Fibroblast of lung (primary cell): ENCODE data around the gene CDHR2. TPM values are rescaled to one million over a fixed set of nuclear protein-coding genes. Genes with fewer than 3 reads are reported as not detected.

Experiments
- DNase-seq, 2 donors: peaks; one replicate each; pipeline versions ENCODE4 v3.0.0 to v3.0.0-alpha.2; 2010; ENCODE audit warnings: low read depth in 2 of 2
- H2AFZ ChIP-seq: 2 replicates; pipeline ENCODE4 v1.5.1; 2012; ENCODE audit warnings: low read length, control low read depth, inconsistent platforms
- H3K27ac ChIP-seq: 2 replicates; pipeline ENCODE4 v1.5.1; 2011; ENCODE audit warnings: low read length, control low read depth; ENCODE audit not compliant: insufficient read depth
- H3K27me3 ChIP-seq: 2 replicates; pipeline ENCODE4 v1.5.1; 2011; ENCODE audit warnings: mild to moderate bottlenecking, low read length; ENCODE audit not compliant: control insufficient read depth, insufficient read depth
- H3K36me3 ChIP-seq: 2 replicates; pipeline ENCODE4 v1.5.1; 2011; ENCODE audit warnings: low read length; ENCODE audit not compliant: control insufficient read depth, insufficient read depth
- H3K4me1 ChIP-seq: 2 replicates; pipeline ENCODE4 v1.5.1; 2011; ENCODE audit warnings: low read length; ENCODE audit not compliant: control insufficient read depth, insufficient read depth; ENCODE audit errors: extremely low read depth
- H3K4me2 ChIP-seq: 2 replicates; pipeline ENCODE4 v1.5.1; 2011; ENCODE audit warnings: low read length, control low read depth; ENCODE audit not compliant: insufficient read depth; ENCODE audit errors: extremely low read depth
- H3K4me3 ChIP-seq, 4 experiments: fragments of 200-600 bp in 1 of 4; sonication (generic) in 1 of 4; replicated peaks in 1 of 4; 2 replicates each; pipeline ENCODE4 v1.5.1; 2011 to 2016; ENCODE audit warnings: low read length in 4 of 4, low read depth in 3 of 4, mild to moderate bottlenecking in 3 of 4, control low read depth in 2 of 4, inconsistent platforms in 1 of 4, mixed read lengths in 1 of 4; ENCODE audit not compliant: insufficient read depth in 1 of 4; ENCODE audit errors: control extremely low read depth in 1 of 4
- H3K79me2 ChIP-seq: 2 replicates; pipeline ENCODE4 v1.5.1; 2012; ENCODE audit warnings: mild to moderate bottlenecking, low read length, inconsistent platforms; ENCODE audit not compliant: control insufficient read depth, insufficient read depth
- H3K9ac ChIP-seq: 2 replicates; pipeline ENCODE4 v1.5.1; 2011; ENCODE audit warnings: mild to moderate bottlenecking, low read length, control low read depth; ENCODE audit not compliant: insufficient read depth
- H3K9me3 ChIP-seq: 2 replicates; pipeline ENCODE4 v1.5.1; 2012; ENCODE audit warnings: low read depth, low read length; ENCODE audit not compliant: control insufficient read depth, insufficient read depth
- H4K20me1 ChIP-seq: 2 replicates; pipeline ENCODE4 v1.5.1; 2011; ENCODE audit warnings: low read length; ENCODE audit not compliant: control insufficient read depth, insufficient read depth; ENCODE audit errors: extremely low read depth
- CTCF ChIP-seq, 2 donors: IDR thresholded peaks in 1 of 2; conservative IDR thresholded peaks in 1 of 2; 1 replicate in 1 of 2; 2 replicates in 1 of 2; pipeline ENCODE4 v1.5.1; 2011 to 2012; ENCODE audit warnings: low read length in 2 of 2, control low read depth in 1 of 2, inconsistent platforms in 1 of 2, low read depth in 1 of 2, mild to moderate bottlenecking in 1 of 2
- EZH2 ChIP-seq: IDR thresholded peaks from 2 replicates; pipeline ENCODE4 v1.5.1; 2012; ENCODE audit warnings: low read length, control low read depth, mild to moderate bottlenecking; ENCODE audit errors: missing control alignments
- polyA plus RNA-seq, 2 donors: library from polyadenylated mRNA; depleted of rRNA in 1 of 2; stranded (reverse) in 1 of 2; unstranded in 1 of 2; fragments of >200 nt; gene quantifications; 2 replicates each; pipeline ENCODE4 v1.2.1, GENCODE V29; 2011 to 2012; ENCODE audit warnings: missing spikeins in 1 of 2
- total RNA-seq: library from RNA; depleted of rRNA; stranded (reverse); fragments of >200 nt; gene quantifications from 2 replicates; pipeline ENCODE4 v1.2.1, GENCODE V29; 2014

CDHR2 gene
- total and polyA plus RNA-seq, 2 donors (not counting 1 experiment from before 2014, with no cell fraction given) = under 0.01 TPM; not detected in 1

- TF ChIP-seq CTCF (conservative IDR thresholded peaks at IDR 0.05 in 1 of 2, IDR thresholded peaks at IDR 0.05 in 1 of 2; ENCODE audit: low read depth in 1 of 2, low read length in 2 of 2) (no peak), EZH2 (no peak)
- Histone ChIP-seq H3K27me3 (peaks cover 27% of the 10 kb centered on the region), H3K4me2 (peak overlapping the region; percentile 74)
These were observed 80.2 kb downstream of the CDHR2 start for GRCh38 chr5:176629317-176629852.

GRCh38 chr5:176629853-176630680, 80.9 kb downstream of the CDHR2 start, which contains the start of the genes EIF4E1B and SNCB:
EIF4E1B (plus strand) TSS chr5:176630675; CDS start chr5:176642788, 12,113 bp downstream.
SNCB (minus strand) TSS chr5:176630534; CDS start chr5:176629654, 880 bp downstream.
- Histone ChIP-seq H3K4me2 (peak within 1 kb of the TSS; percentile 74), H3K27me3 (peaks cover 27% of the 10 kb centered on the region), H3K27ac (no peak within 1 kb of the TSS), H4K20me1 (no peaks in the 10 kb centered on the region), H3K36me3 (no peaks in the 10 kb centered on the region), H3K9ac (no peak within 1 kb of the TSS), H2AFZ (no peak within 1 kb of the TSS), H3K9me3 (no peaks in the 10 kb centered on the region), H3K4me1 (peaks cover 3% of the 10 kb centered on the region), H3K79me2 (no peaks in the 10 kb centered on the region), H3K4me3 (peak within 1 kb of the TSS; percentile 19 to 53 (median 40))
- no peak for TF ChIP-seq CTCF (conservative IDR thresholded peaks at IDR 0.05 in 1 of 2, IDR thresholded peaks at IDR 0.05 in 1 of 2; ENCODE audit: low read depth in 1 of 2, low read length in 2 of 2)
- peak; percentile 94 for TF ChIP-seq EZH2
- DNase-seq = peak; percentile 30 to 50

More at GRCh38 chr5:176629317-176629852, 80.2 kb downstream of the CDHR2 start:
- Histone ChIP-seq H3K4me1 (peaks cover 3% of the 10 kb centered on the region), H4K20me1 (no peaks in the 10 kb centered on the region), H2AFZ (no peak overlapping the region), H3K27ac (no peak overlapping the region), H3K9me3 (no peaks in the 10 kb centered on the region), H3K79me2 (no peaks in the 10 kb centered on the region), H3K9ac (no peak overlapping the region), H3K36me3 (no peaks in the 10 kb centered on the region), H3K4me3 (peak overlapping the region in 1 of 4 experiments; percentile 53)
- DNase-seq = no peak

- Histone ChIP-seq H3K36me3 (no peaks in the 10 kb centered on the region), H3K79me2 (no peaks in the 10 kb centered on the region), H3K4me2 (peak overlapping the region; percentile 74), H3K27ac (no peak overlapping the region), H4K20me1 (no peaks in the 10 kb centered on the region), H3K4me1 (peaks cover 3% of the 10 kb centered on the region), H3K9ac (no peak overlapping the region), H3K4me3 (peak overlapping the region in 3 of 4 experiments; percentile 33 to 53 (median 41)), H3K9me3 (no peaks in the 10 kb centered on the region), H2AFZ (no peak overlapping the region), H3K27me3 (peaks cover 30% of the 10 kb centered on the region)
- TF ChIP-seq CTCF (conservative IDR thresholded peaks at IDR 0.05 in 1 of 2, IDR thresholded peaks at IDR 0.05 in 1 of 2; ENCODE audit: low read depth in 1 of 2, low read length in 2 of 2) (no peak), EZH2 (peak; percentile 10)
- no peak for DNase-seq
These were observed 81.6 kb downstream of the CDHR2 start for GRCh38 chr5:176630681-176631222.
